Prostate gland (tissue), 2 donors: ENCODE results near the gene SLC47A1.
"Not testable (repeated sequence)": the region's sequence is repeated elsewhere in the genome, so short reads cannot be mapped to it uniquely, and the experiment has no call there.

Experiments used
- CTCF ChIP-seq, 4 experiments: fragments of 200-600 bp in 2 of 4; fragments of 450-650 bp in 2 of 4; sonication (generic) in 2 of 4; IDR thresholded peaks; 1 replicate in 3 of 4; 2 replicates in 1 of 4; pipeline ENCODE4 v1.5.1; 2016 to 2019; ENCODE audit warnings: antibody characterized with exemption in 4 of 4, mild to moderate bottlenecking in 2 of 4, moderate library complexity in 2 of 4
- POLR2A ChIP-seq: fragments of 450-650 bp; IDR thresholded peaks from one replicate; pipeline ENCODE4 v1.6.1; 2016; ENCODE audit warnings: antibody characterized with exemption, mild to moderate bottlenecking

GRCh38 chr17:19582152-19582551, 48.5 kb downstream of the SLC47A1 start:
- not testable (repeated sequence) for TF ChIP-seq POLR2A; CTCF (IDR thresholded peaks at IDR 0.05)
